Neural cell (in vitro differentiated cells): ENCODE results near the gene CD248. TPM values are rescaled to one million over a fixed set of nuclear protein-coding genes. Genes with fewer than 3 reads are reported as not detected.

Experiments used
- H2AFZ ChIP-seq: fragments of 200-600, 300-800 bp; sonication (generic), shearing (Covaris generic); 2 replicates; pipeline ENCODE4 v1.6.0; 2014; ENCODE audit warnings: low read depth, mild to moderate bottlenecking, antibody characterized with exemption, low read length, moderate library complexity
- H3F3A ChIP-seq: fragments of 200-600 bp; shearing (Covaris generic); 2 replicates; pipeline ENCODE4 v1.6.1; 2016; ENCODE audit warnings: mild to moderate bottlenecking, moderate library complexity, mixed read lengths, antibody characterized with exemption, low read length; ENCODE audit not compliant: insufficient read depth, poor library complexity, severe bottlenecking
- H3K27ac ChIP-seq: fragments of 200-600, 300-800 bp; sonication (generic), shearing (Covaris generic); 2 replicates; pipeline ENCODE4 v1.5.1; 2014; ENCODE audit warnings: mild to moderate bottlenecking, low read length, moderate library complexity
- H3K27me3 ChIP-seq: fragments of 300-800, 200-600 bp; sonication (generic), shearing (Covaris generic); 2 replicates; pipeline ENCODE4 v1.6.0; 2014; ENCODE audit warnings: mild to moderate bottlenecking, low read depth, low read length, moderate library complexity; ENCODE audit not compliant: insufficient read depth
- H3K36me3 ChIP-seq: fragments of 300-800, 200-600 bp; sonication (generic), shearing (Covaris generic); 2 replicates; pipeline ENCODE4 v1.5.1; 2014; ENCODE audit warnings: mild to moderate bottlenecking, antibody characterized with exemption, low read length, moderate library complexity; ENCODE audit not compliant: insufficient read depth
- H3K4me2 ChIP-seq: fragments of 300-800, 200-600 bp; sonication (generic), shearing (Covaris generic); 2 replicates; pipeline ENCODE4 v1.6.0; 2014; ENCODE audit warnings: mild to moderate bottlenecking, low read length
- H3K4me3 ChIP-seq: fragments of 300-800, 200-600 bp; sonication (generic), shearing (Covaris generic); 2 replicates; pipeline ENCODE4 v1.5.1; 2014; ENCODE audit warnings: mild to moderate bottlenecking, low read length, moderate library complexity
- H3K79me2 ChIP-seq: fragments of 200-600 bp; shearing (Covaris generic); replicated peaks from 2 replicates; pipeline ENCODE4 v1.6.0; 2014; ENCODE audit warnings: mild to moderate bottlenecking, low read length, moderate library complexity; ENCODE audit not compliant: insufficient read depth
- H3K9ac ChIP-seq: fragments of 300-800, 200-600 bp; sonication (generic), shearing (Covaris generic); 2 replicates; pipeline ENCODE4 v1.6.1; 2016; ENCODE audit warnings: mild to moderate bottlenecking, low read length, mixed read lengths
- H3K9me2 ChIP-seq: fragments of 200-600 bp; shearing (Covaris generic); 2 replicates; pipeline ENCODE4 v1.6.1; 2016; ENCODE audit warnings: mild to moderate bottlenecking, low read length, mixed read lengths; ENCODE audit not compliant: insufficient read depth
- H3K9me3 ChIP-seq: fragments of 200-600, 300-800 bp; sonication (generic), shearing (Covaris generic); 2 replicates; pipeline ENCODE4 v1.6.1; 2016; ENCODE audit warnings: mild to moderate bottlenecking, mixed run types, low read length, moderate library complexity, mixed read lengths
- H4K20me1 ChIP-seq: fragments of 200-600 bp; shearing (Covaris generic); 2 replicates; pipeline ENCODE4 v1.6.1; 2016; ENCODE audit warnings: mild to moderate bottlenecking, mixed run types; ENCODE audit not compliant: insufficient read depth
- EP300 ChIP-seq: fragments of 450-650 bp; conservative IDR thresholded peaks from 2 replicates; pipeline ENCODE4 v1.6.1; 2014; ENCODE audit warnings: antibody characterized with exemption, mild to moderate bottlenecking, moderate library complexity; ENCODE audit not compliant: poor library complexity, severe bottlenecking
- EZH2 ChIP-seq: fragments of 200-600, 300-800 bp; shearing (Covaris generic), sonication (generic); IDR thresholded peaks from 2 replicates; pipeline ENCODE4 v1.6.1; 2014; ENCODE audit warnings: antibody characterized with exemption, low read length, borderline replicate concordance, mild to moderate bottlenecking; ENCODE audit not compliant: insufficient read depth, poor library complexity, severe bottlenecking
- MXI1 ChIP-seq: fragments of 450-650 bp; conservative IDR thresholded peaks from 2 replicates; pipeline ENCODE4 v1.6.1; 2014; ENCODE audit warnings: antibody characterized with exemption, mild to moderate bottlenecking; ENCODE audit not compliant: poor library complexity, severe bottlenecking
- POLR2AphosphoS5 ChIP-seq: IDR thresholded peaks from 2 replicates; pipeline ENCODE4 v1.6.1; 2012
- RAD21 ChIP-seq: fragments of 450-650 bp; conservative IDR thresholded peaks from 2 replicates; pipeline ENCODE4 v1.6.1; 2014; ENCODE audit warnings: antibody characterized with exemption, mild to moderate bottlenecking, moderate library complexity
- SMC3 ChIP-seq: fragments of 450-650 bp; conservative IDR thresholded peaks from 2 replicates; pipeline ENCODE4 v1.6.1; 2014; ENCODE audit warnings: antibody characterized with exemption, mild to moderate bottlenecking, moderate library complexity; ENCODE audit not compliant: poor library complexity
- TAF1 ChIP-seq: IDR thresholded peaks from 2 replicates; pipeline ENCODE4 v1.6.1; 2012; ENCODE audit warnings: low read depth
- polyA plus RNA-seq: library from polyadenylated mRNA; depleted of rRNA; stranded (reverse); fragments of >200 nt; gene quantifications from 2 replicates; pipeline ENCODE4 v1.2.3, GENCODE V29; 2014
- TF ChIP-seq, protein P1 (sequence below): fragments of 450-650 bp; IDR thresholded peaks from 2 replicates; pipeline ENCODE4 v1.5.1; 2014; ENCODE audit warnings: antibody characterized with exemption, mild to moderate bottlenecking, moderate library complexity; ENCODE audit not compliant: poor library complexity, severe bottlenecking
- TF ChIP-seq, protein P2 (sequence below): IDR thresholded peaks from 2 replicates; pipeline ENCODE4 v1.6.1; 2012; ENCODE audit warnings: borderline replicate concordance

Gene CD248
- polyA plus RNA-seq, 1 donor from 2014 or later = not detected

DNA sequence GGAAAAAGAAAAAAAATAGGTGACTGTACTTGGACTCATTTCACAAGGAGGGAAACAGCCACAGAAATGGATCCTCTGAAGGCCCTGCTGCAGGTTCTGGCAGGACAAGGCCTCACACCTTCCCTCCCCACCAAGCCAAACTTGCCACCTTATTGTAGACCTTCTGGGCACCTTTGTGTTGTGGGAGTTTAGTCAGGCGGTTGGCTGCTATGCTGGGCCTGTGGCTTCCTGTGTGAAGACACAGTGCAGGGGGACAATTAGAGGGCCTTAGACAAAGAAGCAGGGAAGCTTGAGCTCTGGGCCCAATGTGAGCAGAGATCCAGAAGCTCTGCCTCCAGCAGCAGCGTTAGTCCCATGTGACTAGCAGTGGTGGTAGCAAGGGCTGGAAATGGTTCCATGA, 44.2 kb downstream of the CD248 start:
- H3K79me2 ChIP-seq = peaks cover 28% of the 10 kb centered on the region
- H2AFZ ChIP-seq = no peak overlapping the region
- no peak overlapping the region for H3K9ac ChIP-seq
- H3K4me3 ChIP-seq = no peak overlapping the region
- TF ChIP-seq, protein P1, sequence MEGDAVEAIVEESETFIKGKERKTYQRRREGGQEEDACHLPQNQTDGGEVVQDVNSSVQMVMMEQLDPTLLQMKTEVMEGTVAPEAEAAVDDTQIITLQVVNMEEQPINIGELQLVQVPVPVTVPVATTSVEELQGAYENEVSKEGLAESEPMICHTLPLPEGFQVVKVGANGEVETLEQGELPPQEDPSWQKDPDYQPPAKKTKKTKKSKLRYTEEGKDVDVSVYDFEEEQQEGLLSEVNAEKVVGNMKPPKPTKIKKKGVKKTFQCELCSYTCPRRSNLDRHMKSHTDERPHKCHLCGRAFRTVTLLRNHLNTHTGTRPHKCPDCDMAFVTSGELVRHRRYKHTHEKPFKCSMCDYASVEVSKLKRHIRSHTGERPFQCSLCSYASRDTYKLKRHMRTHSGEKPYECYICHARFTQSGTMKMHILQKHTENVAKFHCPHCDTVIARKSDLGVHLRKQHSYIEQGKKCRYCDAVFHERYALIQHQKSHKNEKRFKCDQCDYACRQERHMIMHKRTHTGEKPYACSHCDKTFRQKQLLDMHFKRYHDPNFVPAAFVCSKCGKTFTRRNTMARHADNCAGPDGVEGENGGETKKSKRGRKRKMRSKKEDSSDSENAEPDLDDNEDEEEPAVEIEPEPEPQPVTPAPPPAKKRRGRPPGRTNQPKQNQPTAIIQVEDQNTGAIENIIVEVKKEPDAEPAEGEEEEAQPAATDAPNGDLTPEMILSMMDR = no peak
- TF ChIP-seq EZH2 (no peak), RAD21 (no peak), MXI1 (no peak), POLR2AphosphoS5 (no peak), EP300 (no peak), TAF1 (no peak), SMC3 (no peak)
- TF ChIP-seq, protein P2, sequence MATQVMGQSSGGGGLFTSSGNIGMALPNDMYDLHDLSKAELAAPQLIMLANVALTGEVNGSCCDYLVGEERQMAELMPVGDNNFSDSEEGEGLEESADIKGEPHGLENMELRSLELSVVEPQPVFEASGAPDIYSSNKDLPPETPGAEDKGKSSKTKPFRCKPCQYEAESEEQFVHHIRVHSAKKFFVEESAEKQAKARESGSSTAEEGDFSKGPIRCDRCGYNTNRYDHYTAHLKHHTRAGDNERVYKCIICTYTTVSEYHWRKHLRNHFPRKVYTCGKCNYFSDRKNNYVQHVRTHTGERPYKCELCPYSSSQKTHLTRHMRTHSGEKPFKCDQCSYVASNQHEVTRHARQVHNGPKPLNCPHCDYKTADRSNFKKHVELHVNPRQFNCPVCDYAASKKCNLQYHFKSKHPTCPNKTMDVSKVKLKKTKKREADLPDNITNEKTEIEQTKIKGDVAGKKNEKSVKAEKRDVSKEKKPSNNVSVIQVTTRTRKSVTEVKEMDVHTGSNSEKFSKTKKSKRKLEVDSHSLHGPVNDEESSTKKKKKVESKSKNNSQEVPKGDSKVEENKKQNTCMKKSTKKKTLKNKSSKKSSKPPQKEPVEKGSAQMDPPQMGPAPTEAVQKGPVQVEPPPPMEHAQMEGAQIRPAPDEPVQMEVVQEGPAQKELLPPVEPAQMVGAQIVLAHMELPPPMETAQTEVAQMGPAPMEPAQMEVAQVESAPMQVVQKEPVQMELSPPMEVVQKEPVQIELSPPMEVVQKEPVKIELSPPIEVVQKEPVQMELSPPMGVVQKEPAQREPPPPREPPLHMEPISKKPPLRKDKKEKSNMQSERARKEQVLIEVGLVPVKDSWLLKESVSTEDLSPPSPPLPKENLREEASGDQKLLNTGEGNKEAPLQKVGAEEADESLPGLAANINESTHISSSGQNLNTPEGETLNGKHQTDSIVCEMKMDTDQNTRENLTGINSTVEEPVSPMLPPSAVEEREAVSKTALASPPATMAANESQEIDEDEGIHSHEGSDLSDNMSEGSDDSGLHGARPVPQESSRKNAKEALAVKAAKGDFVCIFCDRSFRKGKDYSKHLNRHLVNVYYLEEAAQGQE = no peak
- no peaks in the 10 kb centered on the region for H4K20me1 ChIP-seq
- no peak overlapping the region for H3K27ac ChIP-seq
- no peaks in the 10 kb centered on the region for H3K27me3 ChIP-seq
- H3K9me3 ChIP-seq = no peaks in the 10 kb centered on the region
- no peak overlapping the region for H3K4me2 ChIP-seq
- H3F3A ChIP-seq = no peaks in the 10 kb centered on the region
- no peaks in the 10 kb centered on the region for H3K9me2 ChIP-seq
- H3K36me3 ChIP-seq = no peaks in the 10 kb centered on the region

DNA sequence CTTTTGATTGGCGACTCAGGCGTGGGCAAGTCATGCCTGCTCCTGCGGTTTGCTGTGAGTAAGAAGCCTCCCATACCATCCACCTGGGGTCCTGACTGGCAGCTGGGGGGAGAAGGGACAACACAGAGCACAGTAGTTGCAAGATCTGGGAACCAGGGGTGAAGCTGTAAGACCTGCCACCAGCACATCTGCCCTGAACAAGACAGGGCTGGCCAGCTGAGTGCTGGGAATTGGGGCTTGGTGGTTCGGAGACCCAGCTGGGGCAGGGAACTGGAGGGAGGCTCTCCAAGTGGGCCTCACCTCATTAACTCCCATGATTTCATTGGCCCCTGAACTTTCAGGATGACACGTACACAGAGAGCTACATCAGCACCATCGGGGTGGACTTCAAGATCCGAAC, 45.0 kb downstream of the CD248 start:
- Histone ChIP-seq H3K9me3 (no peaks in the 10 kb centered on the region), H3K4me2 (no peak overlapping the region), H3K27me3 (no peaks in the 10 kb centered on the region), H3F3A (no peaks in the 10 kb centered on the region), H4K20me1 (no peaks in the 10 kb centered on the region), H3K79me2 (peaks cover 20% of the 10 kb centered on the region), H3K9ac (no peak overlapping the region), H3K36me3 (no peaks in the 10 kb centered on the region), H2AFZ (no peak overlapping the region), H3K4me3 (no peak overlapping the region), H3K9me2 (no peaks in the 10 kb centered on the region), H3K27ac (no peak overlapping the region)
- TF ChIP-seq MXI1 (no peak), EZH2 (no peak), RAD21 (no peak), TAF1 (no peak)
